Lower leg skin (tissue), 4 donors: ENCODE results near the gene CDKN2B-AS1. TPM values are rescaled to one million over a fixed set of nuclear protein-coding genes. Genes with fewer than 3 reads are reported as not detected.
"Not testable (repeated sequence)": the region's sequence is repeated elsewhere in the genome, so short reads cannot be mapped to it uniquely, and the experiment has no call there.

ENCODE experiments used
- DNase-seq, 2 donors: peaks; one replicate each; pipeline ENCODE4 v3.0.0-alpha.2; 2019; ENCODE audit warnings: low spot score in 2 of 2
- H3K4me3 ChIP-seq: fragments of 200-600 bp; sonication (generic); 2 replicates; pipeline ENCODE4 v1.5.1; 2017; ENCODE audit warnings: mild to moderate bottlenecking, low read depth; ENCODE audit not compliant: poor library complexity, severe bottlenecking
- CTCF ChIP-seq, 3 donors: fragments of 450-650 bp; IDR thresholded peaks; one replicate each; pipeline ENCODE4 v1.5.1; 2016; ENCODE audit warnings: antibody characterized with exemption in 3 of 3, mild to moderate bottlenecking in 3 of 3, moderate library complexity in 2 of 3
- POLR2A ChIP-seq, 2 donors: fragments of 450-650 bp; IDR thresholded peaks; one replicate each; pipeline ENCODE4 v1.6.1; 2016 to 2017; ENCODE audit warnings: antibody characterized with exemption in 2 of 2, mild to moderate bottlenecking in 1 of 2, moderate library complexity in 1 of 2
- WGBS, 2 donors: methylation state at CpG; one replicate each; pipeline ENCODE4 v1.1.5; 2018; 5-methylcytosine and 5-hydroxymethylcytosine counted together
- intact Hi-C: fragments of 100-400 bp; cut with DNase I; formaldehyde crosslinking; loops from one replicate; pipeline ENCODE4 v1.15.0; 2023; ENCODE audit warnings: low total_unique reads
- total RNA-seq, 4 donors: library from RNA; depleted of rRNA; stranded (reverse); fragments of >200 nt; gene quantifications; one replicate each; pipeline ENCODE4 v1.1.0, GENCODE V29; 2016

Gene CDKN2B-AS1
- total RNA-seq, 4 donors from 2014 or later: 0.49 TPM; not detected in 3

GRCh38 chr9:22053178-22053577 is 58.6 kb downstream of the CDKN2B-AS1 start:
- no peak overlapping the region for H3K4me3 ChIP-seq
- DNase-seq: no peak
- intact Hi-C loops: no loop called here
- WGBS, 2 donors: 73 to 77% methylated on average over 2 of the region's 2 CpGs
- TF ChIP-seq POLR2A (IDR thresholded peaks at IDR 0.05) (no peak), CTCF (IDR thresholded peaks at IDR 0.05) (no peak)

- 93 to 95% methylated on average over 3 of the region's 3 CpGs for WGBS, 2 donors
- TF ChIP-seq POLR2A (IDR thresholded peaks at IDR 0.05) (no peak), CTCF (IDR thresholded peaks at IDR 0.05) (no peak)
- intact Hi-C loops: no loop called here
- no peak overlapping the region for H3K4me3 ChIP-seq
- no peak for DNase-seq
Observed at GRCh38 chr9:22054076-22054475, 59.5 kb downstream of the CDKN2B-AS1 start.

- TF ChIP-seq POLR2A (IDR thresholded peaks at IDR 0.05): no peak
- WGBS, 2 donors: 96 to 98% methylated on average over 2 of the region's 2 CpGs
- intact Hi-C loops: no loop called here
- DNase-seq: no peak
- H3K4me3 ChIP-seq: no peak overlapping the region
Observed at GRCh38 chr9:22054529-22054928, 59.9 kb downstream of the CDKN2B-AS1 start.

- H3K4me3 ChIP-seq: no peak overlapping the region
- intact Hi-C loops: no loop called here
- TF ChIP-seq CTCF (IDR thresholded peaks at IDR 0.05): no peak
- no peak for TF ChIP-seq POLR2A (IDR thresholded peaks at IDR 0.05)
- DNase-seq: no peak
Observed at GRCh38 chr9:22055090-22055489, 60.5 kb downstream of the CDKN2B-AS1 start.

- intact Hi-C loops: no loop called here
- 52 to 54% methylated on average over 3 of the region's 3 CpGs for WGBS, 2 donors
Observed at GRCh38 chr9:22056402-22056801, 61.8 kb downstream of the CDKN2B-AS1 start.

GRCh38 chr9:22057972-22058371 is 63.4 kb downstream of the CDKN2B-AS1 start:
- H3K4me3 ChIP-seq, DNase-seq, intact Hi-C loops: not testable (repeated sequence)
- 97 to 98% methylated on average over 6 of the region's 6 CpGs for WGBS, 2 donors

More at GRCh38 chr9:22056402-22056801, 61.8 kb downstream of the CDKN2B-AS1 start:
- TF ChIP-seq POLR2A (IDR thresholded peaks at IDR 0.05) (no peak), CTCF (IDR thresholded peaks at IDR 0.05) (no peak)
- H3K4me3 ChIP-seq: no peak overlapping the region
- DNase-seq: no peak

GRCh38 chr9:22060831-22061383 is 66.3 kb downstream of the CDKN2B-AS1 start:
- intact Hi-C loops: no loop called here
- WGBS, 2 donors: 73 to 76% methylated on average over 4 of the region's 4 CpGs
- TF ChIP-seq CTCF (IDR thresholded peaks at IDR 0.05) (no peak), POLR2A (IDR thresholded peaks at IDR 0.05) (no peak)
- H3K4me3 ChIP-seq: no peak overlapping the region
- no peak for DNase-seq
